ENCODE data around the gene OGN.
"Not testable (repeated sequence)": the region's sequence is repeated elsewhere in the genome, so short reads cannot be mapped to it uniquely, and the experiment has no call there.

OGN gene

DNA sequence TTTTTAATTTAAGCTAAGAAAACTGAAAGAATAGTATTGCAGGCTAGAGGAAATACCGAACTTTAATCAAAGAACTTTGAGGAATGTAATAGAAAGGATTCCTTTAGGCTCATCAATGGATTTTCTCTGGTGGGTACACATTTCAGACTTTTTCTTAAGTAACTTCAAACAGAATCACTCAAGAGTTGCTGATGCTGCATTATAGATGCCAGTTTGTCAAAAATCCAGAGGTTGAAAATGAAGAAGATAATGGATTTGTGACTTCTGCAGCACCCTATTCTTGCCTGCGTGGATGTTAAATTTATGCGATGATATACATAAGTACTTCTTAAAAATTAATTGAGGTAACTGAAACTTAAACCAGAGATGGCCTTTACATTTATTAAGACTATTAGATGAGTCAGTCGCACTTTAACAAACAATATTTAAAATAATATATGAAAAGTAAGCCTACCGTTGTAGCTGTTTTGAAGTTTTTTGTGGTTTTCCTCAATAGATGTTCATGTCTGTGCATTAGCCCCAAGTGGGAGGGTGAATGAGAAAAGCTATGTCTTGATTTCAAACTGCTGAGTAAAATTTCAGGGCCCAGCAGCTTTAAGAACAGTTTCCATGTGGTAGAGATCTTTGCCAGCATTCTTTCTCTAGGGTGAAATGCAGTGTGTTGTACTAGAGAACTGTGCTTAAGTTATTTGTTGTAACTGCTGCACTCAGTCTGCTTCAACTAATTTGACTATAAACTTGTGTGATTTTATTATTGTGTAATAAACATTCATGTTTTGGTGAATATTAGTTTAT, at the start of gene OGN:
TSS of gene OGN (minus strand) at position 537 of the 795 bp plus-strand sequence. CDS start 1,171 bp downstream, outside the sequence.
- DNase-seq (ENCODE audit: low read depth in 2 of 3, low spot score in 1 of 3): no peak

DNA sequence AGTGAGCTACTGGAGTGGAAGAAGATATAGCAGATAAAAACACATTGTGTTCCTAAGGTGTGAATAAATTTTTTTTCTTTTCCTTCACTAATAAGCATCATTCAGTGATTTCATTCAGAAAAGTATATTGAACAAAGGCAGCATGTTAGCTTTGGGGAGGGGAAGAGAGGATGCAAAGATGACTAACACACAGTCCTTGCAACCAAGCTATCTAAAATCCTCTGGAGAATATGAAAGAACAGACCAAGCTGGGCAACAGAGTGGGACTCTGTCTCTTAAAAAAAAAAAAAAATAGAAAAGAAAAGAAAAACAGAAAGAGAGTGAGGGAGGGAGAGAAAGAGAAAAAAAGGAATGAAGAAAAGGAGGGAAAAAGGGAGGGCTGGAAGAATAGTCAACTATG, 42.2 kb upstream of the OGN start:
- DNase-seq (ENCODE audit: low read depth in 2 of 3, low spot score in 1 of 3): no peak

GRCh38 chr9:92444841-92445240, 40.5 kb upstream of the OGN start:
- DNase-seq (ENCODE audit: low read depth in 2 of 3, low spot score in 1 of 3): no peak

DNA sequence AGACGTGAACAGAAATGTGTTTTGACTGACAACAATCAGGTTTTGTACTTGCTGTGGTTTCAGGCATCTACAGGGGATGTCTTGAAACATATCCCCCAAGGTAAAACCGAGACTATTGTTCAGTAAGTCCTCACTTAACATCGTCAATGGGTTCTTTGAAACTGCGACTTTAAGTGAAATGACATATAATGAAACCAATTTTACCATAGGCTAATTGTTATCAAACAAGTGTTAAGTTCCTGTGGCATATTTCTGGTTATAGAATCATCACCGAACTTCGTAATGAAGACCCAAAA, 36.3 kb upstream of the OGN start:
- no peak for DNase-seq (ENCODE audit: low read depth in 2 of 3, low spot score in 1 of 3)

- DNase-seq (ENCODE audit: low read depth in 2 of 3, low spot score in 1 of 3): no peak
Observed at GRCh38 chr9:92439921-92440750, 35.8 kb upstream of the OGN start.

DNA sequence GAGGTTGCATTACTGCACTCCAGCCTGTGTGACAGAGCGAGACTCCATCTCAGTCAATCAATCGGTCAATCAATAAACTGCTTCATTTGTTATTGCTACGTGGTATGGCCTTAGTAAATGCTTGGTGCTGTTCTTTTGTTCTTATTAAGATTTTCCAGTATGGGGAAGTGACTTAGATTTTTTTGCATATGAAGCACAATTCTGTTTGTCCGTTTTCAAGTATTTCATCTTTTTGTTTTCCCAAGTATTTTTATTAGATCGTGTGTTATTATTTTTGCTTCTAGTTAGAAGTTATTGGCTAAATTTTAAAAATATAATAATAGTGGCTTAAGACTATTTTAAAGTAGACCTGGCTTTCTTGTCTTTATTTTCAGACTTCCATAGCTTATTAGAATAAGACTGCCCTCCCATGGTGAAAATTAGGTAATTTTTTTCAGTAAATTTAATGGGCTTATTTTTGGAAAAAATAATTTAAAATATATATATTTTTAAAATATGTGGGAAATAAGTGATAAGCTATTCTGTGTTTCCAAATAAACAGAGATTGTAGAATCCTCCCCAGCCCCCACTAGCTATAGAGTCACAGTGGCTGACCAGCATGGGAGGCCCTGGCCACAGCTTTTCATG, 34.6 kb upstream of the OGN start:
- no peak for DNase-seq (ENCODE audit: low read depth in 2 of 3, low spot score in 1 of 3)

GRCh38 chr9:92435263-92435662, 30.9 kb upstream of the OGN start:
- DNase-seq (ENCODE audit: low read depth in 2 of 3, low spot score in 1 of 3): no peak

DNA sequence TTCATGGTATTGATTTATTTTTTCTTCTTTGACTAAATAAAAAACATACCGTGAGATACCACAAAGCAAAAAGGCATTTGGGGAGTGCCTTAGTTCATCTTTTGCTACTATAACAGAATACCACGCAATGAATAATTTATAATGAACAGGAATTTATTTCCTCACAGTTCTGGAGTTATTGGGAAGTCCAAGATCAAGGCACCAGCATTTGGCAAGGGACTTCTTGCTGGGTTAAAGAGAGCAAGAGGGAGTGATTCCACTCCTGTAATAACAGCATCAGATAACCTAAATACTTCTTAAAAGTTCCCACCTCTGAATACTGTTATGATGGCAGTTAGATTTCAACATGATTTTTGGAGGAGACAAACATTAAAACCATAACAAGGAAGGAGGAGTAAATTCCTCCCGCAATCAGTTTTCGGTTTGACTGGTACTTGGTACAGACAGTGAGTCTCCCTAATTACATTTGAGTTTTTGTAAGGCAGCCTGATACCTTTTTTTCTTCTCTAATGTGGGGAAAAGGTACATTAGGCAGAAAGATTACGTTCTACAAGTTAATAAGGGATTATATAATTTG, 28.7 kb upstream of the OGN start:
- no peak for DNase-seq (ENCODE audit: low read depth in 2 of 3, low spot score in 1 of 3)

DNA sequence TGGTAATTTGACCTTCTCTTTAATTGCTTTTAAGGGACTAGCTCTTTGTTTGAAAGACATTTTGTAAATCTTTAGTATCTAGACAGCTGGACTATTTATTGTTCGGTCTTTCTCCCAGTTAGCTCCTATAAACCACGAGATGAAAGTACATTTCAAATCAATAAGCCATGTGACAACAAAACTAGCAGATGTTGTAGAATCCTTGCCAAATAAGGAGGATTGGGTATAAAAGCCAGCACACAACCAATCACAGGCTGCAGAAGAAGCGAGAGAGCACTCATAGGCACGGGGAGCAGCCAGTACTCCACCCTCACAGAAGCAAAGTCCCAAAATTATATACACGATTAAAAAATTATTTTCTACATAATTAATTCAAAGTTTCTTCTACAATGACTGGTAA, 28.0 kb upstream of the OGN start:
- DNase-seq (ENCODE audit: low read depth in 2 of 3, low spot score in 1 of 3): no peak

DNA sequence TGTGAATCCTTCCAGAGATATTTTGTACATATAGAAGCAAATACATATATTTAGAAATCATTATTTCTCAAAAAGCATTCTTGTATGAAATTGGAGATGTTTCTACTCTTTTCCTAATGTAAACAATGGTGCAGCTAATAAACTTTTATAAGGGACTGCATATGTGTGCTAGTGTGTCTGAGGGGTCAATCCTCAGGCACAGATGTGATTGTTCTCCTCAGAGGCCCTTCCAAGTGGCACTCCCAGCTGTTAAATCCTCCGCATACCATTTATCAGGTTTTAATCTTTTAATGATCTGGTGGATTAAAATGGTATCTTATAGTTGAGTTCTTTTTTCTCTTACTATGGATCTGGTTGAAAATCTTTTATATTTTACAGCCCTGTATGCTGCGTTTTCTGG, 25.5 kb upstream of the OGN start:
- DNase-seq (ENCODE audit: low read depth in 2 of 3, low spot score in 1 of 3): no peak

DNA sequence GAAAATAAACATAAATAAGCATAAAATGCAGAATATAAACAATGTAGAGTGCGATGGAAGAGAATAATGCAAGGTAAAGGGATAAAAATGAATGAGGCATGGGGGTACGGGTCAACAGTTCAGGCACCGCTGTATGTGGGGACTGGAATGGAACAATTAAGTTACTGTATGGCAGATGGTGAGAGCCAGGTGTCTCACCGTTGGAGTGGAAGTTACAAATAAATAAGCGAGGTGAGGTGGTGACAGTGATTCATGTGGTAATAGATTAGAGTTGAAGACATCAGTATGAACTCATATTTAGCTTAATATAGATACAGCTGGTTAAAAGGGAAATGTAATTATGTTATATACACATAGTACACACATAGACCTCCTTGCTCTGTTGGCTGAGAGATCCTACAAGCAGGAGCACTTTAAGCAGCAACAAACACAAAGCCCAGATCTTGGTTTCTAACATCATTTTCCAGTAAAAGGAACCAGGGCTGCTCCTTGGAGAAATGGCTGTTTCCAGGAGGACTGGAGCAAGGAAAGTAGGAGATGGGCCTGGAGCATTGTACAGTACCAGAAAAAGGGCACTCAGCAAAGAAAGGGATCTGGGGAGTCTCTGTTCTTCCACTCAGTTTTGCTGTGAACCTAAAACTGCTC, 22.2 kb upstream of the OGN start:
- no peak for DNase-seq (ENCODE audit: low read depth in 2 of 3, low spot score in 1 of 3)

GRCh38 chr9:92425474-92425873, 21.1 kb upstream of the OGN start:
- DNase-seq (ENCODE audit: low read depth in 2 of 3, low spot score in 1 of 3): no peak

- DNase-seq (ENCODE audit: low read depth in 2 of 3, low spot score in 1 of 3): no peak
Observed at GRCh38 chr9:92424340-92424739, 20.0 kb upstream of the OGN start, which contains the start of gene OMD. Gene OMD (minus strand): TSS chr9:92424471. CDS start chr9:92417558, 6,913 bp downstream.

- DNase-seq (ENCODE audit: low read depth in 2 of 3, low spot score in 1 of 3): no peak
Observed at GRCh38 chr9:92423612-92424011, 19.2 kb upstream of the OGN start.

GRCh38 chr9:92422611-92423338, 18.4 kb upstream of the OGN start:
- no peak for DNase-seq (ENCODE audit: low read depth in 2 of 3, low spot score in 1 of 3)

DNA sequence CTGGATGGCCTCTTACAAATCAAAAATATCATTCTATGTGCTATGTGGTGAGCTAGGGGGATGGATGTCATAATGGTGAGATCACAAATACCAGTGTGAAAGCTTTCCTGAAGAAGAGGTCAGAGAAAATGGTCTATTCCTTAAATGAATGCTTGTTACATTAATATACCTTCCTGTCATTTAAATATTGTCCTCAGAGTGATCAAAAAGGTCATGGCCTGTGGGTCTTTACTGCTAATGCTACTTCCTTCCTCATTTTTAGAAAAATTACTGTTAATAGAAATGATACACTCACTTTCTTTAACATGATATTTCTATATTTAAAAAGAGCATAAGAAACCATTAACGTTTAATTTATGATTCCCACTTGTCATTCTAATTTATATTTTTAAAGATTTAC, 10.2 kb upstream of the OGN start:
- DNase-seq (ENCODE audit: low read depth in 2 of 3, low spot score in 1 of 3): no peak

DNA sequence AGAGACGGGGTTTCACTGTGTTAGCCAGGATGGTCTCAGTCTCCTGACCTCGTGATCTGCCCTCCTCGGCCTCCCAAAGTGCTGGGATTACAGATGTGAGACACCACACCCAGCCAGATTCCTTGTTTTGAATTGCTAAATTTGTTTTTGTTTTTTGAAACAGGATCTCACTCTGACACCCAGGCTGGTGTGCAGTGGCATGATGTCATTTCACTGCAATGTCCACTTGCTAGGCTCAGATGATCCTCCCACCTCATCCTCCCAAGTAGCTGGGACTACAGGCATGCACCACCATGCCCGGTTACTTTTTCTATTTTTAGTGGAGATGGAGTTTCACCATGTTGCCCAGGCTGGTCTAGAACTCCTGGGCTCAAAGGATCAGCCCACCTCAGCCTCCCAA, 6.8 kb upstream of the OGN start:
- DNase-seq (ENCODE audit: low read depth in 2 of 3, low spot score in 1 of 3): not testable (repeated sequence)

- no peak for DNase-seq (ENCODE audit: low read depth in 2 of 3, low spot score in 1 of 3)
Observed at GRCh38 chr9:92408747-92409478, 4.5 kb upstream of the OGN start.

DNA sequence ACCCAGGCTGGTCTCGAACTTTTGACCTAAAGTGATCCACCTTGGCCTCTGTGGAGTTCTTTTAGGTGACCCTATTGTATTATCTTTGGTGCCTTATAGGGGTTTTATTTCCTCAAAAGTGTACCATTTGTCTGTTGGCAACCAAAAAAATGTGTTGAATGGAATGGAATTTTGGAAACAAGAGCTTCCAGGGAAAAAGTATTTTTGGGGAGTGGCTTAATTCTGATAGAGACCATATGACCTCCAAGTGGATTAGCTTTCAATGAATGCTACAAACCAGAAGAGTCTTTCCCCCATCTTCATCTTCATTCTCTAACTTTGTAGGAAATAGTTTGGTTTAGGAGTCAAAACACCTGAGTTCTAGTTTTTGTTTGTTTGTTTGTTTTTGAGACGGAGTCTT, 3.4 kb upstream of the OGN start:
- no peak for DNase-seq (ENCODE audit: low read depth in 2 of 3, low spot score in 1 of 3)

DNA sequence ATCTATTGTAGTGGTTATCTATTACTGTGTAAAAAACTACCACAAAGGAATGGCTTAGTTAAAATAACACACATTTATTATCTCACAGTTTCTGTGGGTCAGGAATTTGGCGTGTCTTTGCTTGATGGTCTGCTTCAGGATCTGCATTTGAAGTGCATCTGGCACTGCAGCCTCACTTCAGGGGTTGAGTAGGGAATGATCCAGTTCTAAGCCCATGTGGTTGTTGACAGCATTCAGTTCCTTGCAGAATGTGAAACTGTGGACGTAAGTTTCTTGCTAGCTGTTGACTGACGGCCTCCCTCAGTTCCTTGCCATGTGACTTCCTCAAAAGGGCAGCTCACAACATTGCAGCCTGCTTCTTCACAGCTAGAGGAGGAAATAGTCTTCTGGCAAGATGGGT, 2.1 kb upstream of the OGN start:
- DNase-seq (ENCODE audit: low read depth in 2 of 3, low spot score in 1 of 3): peak in 1 of 3 donors; percentile 1
